Body of pancreas (tissue), 4 donors: ENCODE data around the gene PPP1R13B. TPM values are rescaled to one million over a fixed set of nuclear protein-coding genes. Genes with fewer than 3 reads are reported as not detected.

ENCODE experiments used
- ATAC-seq: fragments of 150-250 bp; one replicate; pipeline ENCODE4 v1.9.1; 2016
- DNase-seq, 4 donors: peaks; one replicate each; pipeline ENCODE4 v3.0.0-alpha.2; 2019
- H3K27ac ChIP-seq, 4 donors: fragments of 200-600 bp; sonication (generic); 1 replicate in 3 of 4; 2 replicates in 1 of 4; pipeline versions ENCODE4 v1.5.1 to v1.6.1; 2016 to 2019; ENCODE audit warnings: mild to moderate bottlenecking in 1 of 4, mixed read lengths in 1 of 4, moderate library complexity in 1 of 4
- H3K27me3 ChIP-seq, 2 donors: fragments of 200-600 bp; sonication (generic); one replicate each; pipeline ENCODE4 v1.6.0; 2016; ENCODE audit warnings: mild to moderate bottlenecking in 1 of 2
- H3K36me3 ChIP-seq, 2 donors: fragments of 200-600 bp; sonication (generic); replicated peaks in 1 of 2; 2 replicates each; pipeline ENCODE4 v1.5.1; 2016; ENCODE audit warnings: low read depth in 2 of 2; ENCODE audit not compliant: insufficient read depth in 1 of 2
- H3K4me1 ChIP-seq: fragments of 200-600 bp; sonication (generic); one replicate; pipeline ENCODE4 v1.6.0; 2016
- H3K4me3 ChIP-seq, 2 donors: fragments of 200-600 bp; sonication (generic); 1 replicate in 1 of 2; 2 replicates in 1 of 2; pipeline ENCODE4 v1.5.1; 2016 to 2019
- H3K9me3 ChIP-seq, 3 donors: fragments of 200-600 bp; sonication (generic); 1 replicate in 2 of 3; 2 replicates in 1 of 3; pipeline ENCODE4 v1.5.1; 2016
- CTCF ChIP-seq, 7 experiments: fragments of 450-650 bp in 4 of 7; fragments of 200-600 bp in 3 of 7; sonication (generic) in 3 of 7; IDR thresholded peaks; one replicate each; pipeline ENCODE4 v1.5.1; 2016 to 2019; ENCODE audit warnings: antibody characterized with exemption in 7 of 7
- POLR2A ChIP-seq, 3 donors: fragments of 450-650 bp; IDR thresholded peaks; one replicate each; pipeline ENCODE4 v1.6.1; 2016; ENCODE audit warnings: antibody characterized with exemption in 3 of 3, mild to moderate bottlenecking in 2 of 3
- WGBS, 2 donors: methylation state at CpG; one replicate each; pipeline ENCODE4 v1.1.5; 2017; 5-methylcytosine and 5-hydroxymethylcytosine counted together
- intact Hi-C: fragments of 100-400 bp; cut with DNase I; formaldehyde crosslinking; loops from one replicate; pipeline ENCODE4 v1.15.1; 2023
- total RNA-seq, 2 donors: library from RNA; depleted of rRNA; stranded (reverse); fragments of >200 nt; gene quantifications; one replicate each; pipeline ENCODE4 v1.1.0, GENCODE V29; 2016

PPP1R13B gene
- total RNA-seq, 2 donors from 2014 or later, result 12.5 to 36.3 TPM

GRCh38 chr14:103870891-103871595 lies 23.7 kb upstream of the PPP1R13B start:
- Histone ChIP-seq H3K4me1 (peaks cover 54% of the 10 kb centered on the region), H3K9me3 (no peaks in the 10 kb centered on the region), H3K36me3 (no peaks in the 10 kb centered on the region), H3K27me3 (no peaks in the 10 kb centered on the region), H3K27ac (peak overlapping the region; percentile 68 to 78 (median 77)), H3K4me3 (no peak overlapping the region)
- DNase-seq, result no peak
- ATAC-seq, result no peak
- intact Hi-C loops, result no loop called here
- WGBS, 2 donors, result 78 to 84% methylated on average over 8 of the region's 8 CpGs
- TF ChIP-seq POLR2A (IDR thresholded peaks at IDR 0.05), result no peak
- TF ChIP-seq CTCF (IDR thresholded peaks at IDR 0.05), result no peak

GRCh38 chr14:103870144-103870876 lies 22.9 kb upstream of the PPP1R13B start:
- no peaks in the 10 kb centered on the region for H3K9me3 ChIP-seq

GRCh38 chr14:103869406-103870143 lies 22.2 kb upstream of the PPP1R13B start:
- DNase-seq (no peak), ATAC-seq (no peak)
- 87 to 97% methylated on average over 5 to 14 of the region's 14 CpGs for WGBS, 2 donors
- Histone ChIP-seq H3K4me1 (peaks cover 54% of the 10 kb centered on the region), H3K27ac (peak overlapping the region in 2 of 4 donors; percentile 6 to 25), H3K36me3 (no peaks in the 10 kb centered on the region), H3K4me3 (no peak overlapping the region), H3K27me3 (no peaks in the 10 kb centered on the region), H3K9me3 (no peaks in the 10 kb centered on the region)
- TF ChIP-seq POLR2A (IDR thresholded peaks at IDR 0.05), result no peak
- no peak for TF ChIP-seq CTCF (IDR thresholded peaks at IDR 0.05)
- intact Hi-C loops, result no loop called here

More at GRCh38 chr14:103870144-103870876, 22.9 kb upstream of the PPP1R13B start:
- Histone ChIP-seq H3K4me1 (peaks cover 54% of the 10 kb centered on the region), H3K4me3 (no peak overlapping the region), H3K27ac (peak overlapping the region in 2 of 4 donors; percentile 6 to 25), H3K36me3 (no peaks in the 10 kb centered on the region), H3K27me3 (no peaks in the 10 kb centered on the region)
- ATAC-seq (no peak), DNase-seq (peak in 1 of 4 donors; percentile 33)
- intact Hi-C loops, result no loop called here
- TF ChIP-seq CTCF (IDR thresholded peaks at IDR 0.05), result no peak
- no peak for TF ChIP-seq POLR2A (IDR thresholded peaks at IDR 0.05)
- 81 to 86% methylated on average over 9 of the region's 9 CpGs for WGBS, 2 donors

- Histone ChIP-seq H3K4me3 (no peak overlapping the region), H3K9me3 (no peaks in the 10 kb centered on the region), H3K27me3 (no peaks in the 10 kb centered on the region), H3K4me1 (peaks cover 51% of the 10 kb centered on the region), H3K36me3 (no peaks in the 10 kb centered on the region), H3K27ac (peak overlapping the region; percentile 78 to 84 (median 80))
- DNase-seq, result no peak
- WGBS, 2 donors, result 87 to 89% methylated on average over 6 to 10 of the region's 10 CpGs
- TF ChIP-seq CTCF (IDR thresholded peaks at IDR 0.05) (no peak), POLR2A (IDR thresholded peaks at IDR 0.05) (no peak)
- intact Hi-C loops, result no loop called here
- ATAC-seq, result no peak
Observed at GRCh38 chr14:103868242-103868897, 21.0 kb upstream of the PPP1R13B start.
